HG03159 (cell line): ENCODE data around the gene HYCC1.
"Not testable (repeated sequence)": the region's sequence is repeated elsewhere in the genome, so short reads cannot be mapped to it uniquely, and the experiment has no call there.

Source experiments
- ATAC-seq: cut with Tn5 transposase; IDR thresholded peaks from one replicate; pipeline ENCODE4 v1.9.1; 2021; ENCODE audit warnings: mild to moderate bottlenecking, moderate library complexity; ENCODE audit not compliant: unreplicated experiment

The HYCC1 gene

GRCh38 chr7:22989643-22990587, 24.0 kb downstream of the HYCC1 start:
- no peak for ATAC-seq

- ATAC-seq: no peak
These were observed 28.5 kb downstream of the HYCC1 start for GRCh38 chr7:22985436-22985835.

- ATAC-seq: no peak
These were observed 30.6 kb downstream of the HYCC1 start for GRCh38 chr7:22983257-22983855.

DNA sequence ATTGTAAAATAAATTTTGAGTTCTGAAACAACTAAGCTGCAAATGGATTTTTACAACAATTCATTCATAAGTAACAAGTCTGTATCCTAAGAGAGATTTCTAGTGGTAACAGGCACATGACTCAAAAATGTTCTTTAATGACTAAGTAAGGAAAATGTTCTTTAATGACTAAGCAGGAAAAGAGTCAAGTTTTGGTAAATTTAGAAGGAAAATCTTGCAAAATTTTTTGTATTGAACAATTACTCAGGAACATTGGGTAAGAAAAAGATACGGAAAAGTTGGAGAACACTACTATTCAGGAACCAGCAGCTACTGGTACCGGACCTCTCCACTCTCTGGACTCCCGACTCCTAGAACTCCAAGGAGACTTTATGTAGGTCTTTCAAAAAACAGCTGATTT, 33.5 kb downstream of the HYCC1 start:
- ATAC-seq: no peak

DNA sequence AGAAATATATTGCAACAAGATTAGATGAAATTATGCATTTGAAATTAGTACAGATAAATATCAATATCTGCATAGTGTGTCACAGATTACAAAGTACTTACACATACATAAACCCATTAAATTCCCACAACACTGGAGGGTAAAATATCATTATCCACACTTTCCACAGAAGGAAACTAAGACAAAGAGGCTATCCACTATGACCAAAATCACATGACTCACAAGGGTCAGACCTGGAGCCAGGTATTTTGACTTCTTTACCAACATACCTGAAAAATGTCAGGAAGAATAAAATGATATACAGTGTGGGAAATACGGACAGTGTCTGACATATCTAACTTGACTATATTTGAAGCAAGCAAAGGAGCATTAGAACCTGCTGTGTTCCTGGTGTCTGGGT, 34.1 kb downstream of the HYCC1 start:
- ATAC-seq: no peak

DNA sequence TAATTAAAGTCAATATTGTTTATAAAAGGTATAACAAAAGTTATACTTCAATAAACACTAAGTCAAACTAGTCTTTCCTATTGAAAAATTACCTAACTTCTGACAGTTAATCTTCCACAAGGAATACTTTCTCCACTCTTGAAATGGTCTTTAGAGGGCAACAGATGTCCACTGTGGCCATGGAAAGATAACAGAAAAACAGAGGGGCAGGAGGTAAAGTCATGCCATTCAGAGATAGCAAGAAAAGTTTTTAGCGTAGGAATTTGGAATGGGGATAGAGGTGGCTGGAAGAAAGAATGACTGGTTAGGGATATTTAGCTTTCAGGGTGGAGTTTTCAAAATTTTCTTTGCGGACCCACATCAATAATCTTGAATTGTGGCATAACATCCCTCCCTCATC, 34.7 kb downstream of the HYCC1 start:
- ATAC-seq: no peak

- not testable (repeated sequence) for ATAC-seq
These were observed 39.3 kb downstream of the HYCC1 start for GRCh38 chr7:22974636-22975035.

GRCh38 chr7:22972207-22972606, 41.7 kb downstream of the HYCC1 start:
- no peak for ATAC-seq

- ATAC-seq: no peak
These were observed 44.9 kb downstream of the HYCC1 start for GRCh38 chr7:22969010-22969431.
